SW480 (cell line): ENCODE results near the gene SDE2.
"Not testable (repeated sequence)": the region's sequence is repeated elsewhere in the genome, so short reads cannot be mapped to it uniquely, and the experiment has no call there.

Source experiments
- DNase-seq: peaks from one replicate; pipeline ENCODE4 v3.0.0-alpha.2; 2016; ENCODE audit warnings: low spot score

The SDE2 gene

GRCh38 chr1:225999227-225999911 is at the start of gene SDE2:
SDE2 (minus strand) TSS chr1:225999343; CDS start chr1:225999312, 31 bp downstream.
- DNase-seq = peak; percentile 98

DNA sequence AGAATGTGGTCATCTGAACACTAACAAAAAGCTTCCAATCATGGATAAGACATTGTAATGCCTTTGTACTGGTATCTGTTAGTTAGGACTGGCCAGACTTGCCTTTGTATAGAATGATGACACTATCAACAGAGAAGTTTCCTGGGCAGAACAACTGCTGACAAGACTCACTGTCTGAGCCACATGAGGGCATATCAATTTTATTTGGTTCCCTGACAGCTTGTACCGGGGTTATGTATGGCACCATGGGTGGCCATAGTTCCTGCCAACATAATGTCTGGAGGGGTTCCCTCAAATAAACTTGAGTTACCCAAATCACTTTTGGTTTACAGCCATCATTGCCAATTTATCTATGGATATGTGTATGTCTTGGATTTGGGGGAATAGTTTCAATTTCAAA is 49.7 kb upstream of the SDE2 start:
- no peak for DNase-seq

DNA sequence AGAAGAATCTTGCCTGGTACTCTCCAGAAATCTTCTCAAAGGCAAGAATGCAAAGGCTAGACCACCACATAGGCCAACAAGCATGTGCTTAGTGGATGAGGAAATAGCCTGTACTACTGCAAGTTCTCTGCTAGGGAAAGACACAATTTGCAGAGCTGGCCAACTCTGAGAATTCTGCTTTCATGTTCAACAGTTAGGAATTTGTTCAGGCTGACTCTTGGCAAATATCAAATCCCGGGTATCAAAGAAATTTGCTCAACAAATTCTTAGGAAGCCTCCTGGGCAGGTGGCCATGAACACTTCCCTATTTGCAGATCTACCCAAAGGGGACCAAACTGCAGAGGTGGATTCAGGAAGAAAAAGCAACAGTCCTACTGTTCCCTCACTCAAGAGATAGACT is 48.4 kb upstream of the SDE2 start:
- no peak for DNase-seq

GRCh38 chr1:226046240-226046639 is 47.1 kb upstream of the SDE2 start:
- peak; percentile 63 for DNase-seq

GRCh38 chr1:226044514-226045101 is 45.5 kb upstream of the SDE2 start:
- DNase-seq = no peak

DNA sequence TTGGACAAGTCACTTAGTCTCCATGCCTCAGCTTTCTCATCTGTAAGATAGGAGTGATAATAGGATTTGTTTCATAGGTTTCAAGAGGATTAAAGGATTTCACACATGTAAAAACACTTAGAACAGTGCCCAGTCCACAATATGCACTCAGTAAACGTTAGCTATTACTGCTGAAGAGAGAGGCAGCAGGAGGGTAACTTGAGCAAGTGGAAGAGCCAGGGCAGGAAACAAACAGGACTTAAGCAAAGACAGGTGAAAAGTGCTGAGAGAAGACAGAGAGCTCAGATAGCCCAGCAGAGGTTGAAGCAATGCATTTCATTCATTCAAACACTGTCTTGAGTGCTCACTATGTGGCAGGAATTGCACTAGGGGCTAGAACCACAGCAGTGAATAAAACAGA is 42.3 kb upstream of the SDE2 start:
- DNase-seq = no peak

DNA sequence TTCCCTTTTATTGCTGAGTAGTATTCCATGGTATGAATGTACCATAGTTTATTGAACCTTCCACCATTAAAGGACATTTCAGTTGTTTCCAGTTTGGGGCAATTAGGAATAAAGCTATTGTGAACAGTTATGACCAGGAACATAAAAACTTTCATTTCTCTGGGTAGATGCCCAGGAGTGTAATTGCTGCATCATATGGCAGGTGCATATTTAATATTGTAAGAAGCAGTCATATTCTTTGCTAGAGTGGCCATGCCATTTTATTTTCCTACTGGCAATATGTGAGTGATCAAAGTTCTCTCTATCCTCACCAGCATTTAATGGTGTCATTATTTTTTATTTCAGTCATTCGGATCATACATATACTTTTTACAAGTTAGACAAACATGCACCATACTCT is 39.5 kb upstream of the SDE2 start:
- no peak for DNase-seq

GRCh38 chr1:226035915-226036314 is 36.8 kb upstream of the SDE2 start:
- no peak for DNase-seq

- DNase-seq = peak; percentile 37
Observed at GRCh38 chr1:226034482-226034881, 35.3 kb upstream of the SDE2 start.

DNA sequence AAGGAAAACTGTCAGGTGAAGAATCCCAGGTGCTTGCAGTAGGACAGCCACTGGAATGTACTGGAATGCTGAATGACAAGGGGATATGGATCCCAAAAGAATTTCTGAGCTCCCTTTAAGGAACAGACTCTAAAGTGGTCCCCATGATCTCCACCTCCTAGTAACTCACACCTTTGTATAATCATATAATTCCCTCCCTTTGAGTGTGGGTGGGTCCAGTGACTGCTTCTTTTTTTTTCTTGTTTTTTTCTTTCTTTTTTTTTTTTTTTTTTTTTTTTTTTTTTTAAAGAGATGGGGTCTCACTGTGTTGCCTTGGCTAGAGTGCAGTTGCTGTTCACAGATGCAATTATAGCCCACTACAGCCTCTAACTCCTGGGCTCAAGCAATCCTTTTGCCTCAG is 34.8 kb upstream of the SDE2 start:
- no peak for DNase-seq

DNA sequence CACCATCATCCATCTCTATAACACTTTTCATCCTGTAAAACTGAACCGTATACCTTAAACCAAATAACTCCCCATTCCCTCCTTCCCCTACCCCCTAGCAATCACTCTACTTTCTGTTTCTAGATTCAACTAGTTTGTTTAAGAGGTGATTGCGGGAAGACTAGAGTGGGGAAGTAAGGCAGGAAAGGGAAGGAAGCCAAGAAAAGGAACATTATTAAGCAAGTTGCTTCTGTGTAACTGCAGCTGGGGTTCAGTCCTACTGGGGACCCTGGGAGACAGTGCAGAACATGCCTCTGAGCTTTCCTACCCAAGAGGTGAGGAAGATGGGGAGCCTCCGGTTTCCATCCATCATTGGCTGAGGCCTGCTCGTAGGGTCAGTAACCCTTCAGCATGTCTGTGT is 34.4 kb upstream of the SDE2 start:
- no peak for DNase-seq

DNA sequence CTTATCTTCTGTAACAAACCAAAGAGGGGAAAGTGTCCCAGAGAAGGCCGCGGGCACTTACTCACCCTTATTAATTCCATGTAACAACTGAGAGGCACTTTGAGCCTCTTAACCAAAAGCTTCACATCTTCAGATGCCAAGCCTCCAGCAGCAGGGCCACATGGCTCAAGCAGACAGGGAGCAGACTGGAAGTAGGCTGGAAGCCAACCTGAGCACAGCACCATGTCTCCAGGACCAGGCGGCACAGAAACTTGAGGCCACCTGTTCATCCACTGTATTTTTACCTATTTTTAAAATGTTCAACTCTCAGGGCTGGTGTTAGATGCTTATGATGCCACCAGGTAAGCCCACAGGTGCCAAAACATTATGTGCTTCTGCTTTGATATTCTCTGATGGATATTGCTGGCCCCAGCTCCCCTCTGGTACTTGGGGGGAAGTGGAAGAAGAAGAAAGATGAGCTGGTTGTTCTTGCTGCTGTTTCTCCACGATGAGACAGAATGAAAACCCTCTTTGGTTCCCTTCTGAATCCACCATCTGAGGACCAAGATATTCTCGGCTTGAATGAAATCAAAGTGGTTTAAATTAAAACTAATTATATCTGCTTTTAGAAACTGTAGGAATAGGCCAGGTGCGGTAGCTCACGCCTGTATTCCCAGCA is 30.6 kb upstream of the SDE2 start:
- no peak for DNase-seq

GRCh38 chr1:226029093-226029496 is 30.0 kb upstream of the SDE2 start:
- no peak for DNase-seq

GRCh38 chr1:226027538-226028217 is 28.5 kb upstream of the SDE2 start:
- no peak for DNase-seq

- DNase-seq = no peak
Observed at GRCh38 chr1:226026833-226027232, 27.7 kb upstream of the SDE2 start.

GRCh38 chr1:226023735-226024134 is 24.6 kb upstream of the SDE2 start:
- no peak for DNase-seq

DNA sequence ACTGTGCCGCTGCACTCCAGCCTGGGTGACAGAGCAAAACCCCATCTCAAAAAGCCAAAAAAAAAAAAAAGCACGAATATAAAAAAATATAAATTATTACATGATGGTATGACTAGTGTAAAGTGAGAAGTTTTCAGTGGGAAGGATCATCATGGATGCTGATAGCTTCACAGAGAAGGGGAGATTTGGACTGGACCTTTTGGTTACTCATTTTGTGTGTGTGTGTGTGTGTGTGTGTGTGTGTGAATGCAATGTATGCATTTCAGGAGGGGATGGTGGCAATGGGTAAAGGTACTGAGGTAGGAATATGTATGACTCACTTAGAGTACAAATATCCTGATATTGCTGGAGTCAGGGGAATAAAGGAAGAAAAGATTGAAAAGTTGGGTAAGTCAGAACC is 22.7 kb upstream of the SDE2 start:
- DNase-seq = no peak

- DNase-seq = no peak
Observed at GRCh38 chr1:226021401-226021800, 22.3 kb upstream of the SDE2 start.

DNA sequence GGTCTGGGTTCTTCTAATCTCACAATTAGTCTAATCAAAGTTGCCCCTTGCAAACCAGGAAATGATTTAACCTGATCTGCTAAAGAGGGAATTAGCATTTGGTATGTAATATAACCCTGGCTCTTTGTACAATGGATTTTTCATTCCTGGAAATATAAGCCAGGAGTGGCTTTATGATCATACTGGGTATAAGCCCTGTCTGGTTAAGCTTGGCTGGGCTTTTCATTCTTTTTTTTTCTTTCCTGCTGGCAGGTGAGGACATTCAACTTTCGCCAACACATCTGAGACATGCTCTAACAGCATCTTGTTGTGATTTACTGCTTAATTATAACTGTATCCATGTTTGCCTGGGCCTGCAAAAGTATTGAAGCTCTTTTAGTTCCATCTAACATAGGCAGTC is 20.4 kb upstream of the SDE2 start:
- DNase-seq = no peak

GRCh38 chr1:226017070-226017469 is 17.9 kb upstream of the SDE2 start:
- no peak for DNase-seq

- no peak for DNase-seq
Observed at GRCh38 chr1:226009650-226010044, 10.5 kb upstream of the SDE2 start.

- not testable (repeated sequence) for DNase-seq
Observed at GRCh38 chr1:226007126-226007892, 8.2 kb upstream of the SDE2 start.
